Esophagus squamous epithelium (tissue), 5 donors: ENCODE results near the gene C15orf62. TPM values are rescaled to one million over a fixed set of nuclear protein-coding genes. Genes with fewer than 3 reads are reported as not detected.

Experiments
- DNase-seq: peaks from one replicate; lab custom pipeline; 2025; lab: John Stamatoyannopoulos, UW
- H3K27ac ChIP-seq, 4 donors: fragments of 200-600 bp; sonication (generic); one replicate each; pipeline ENCODE4 v1.5.1; 2016 to 2019; ENCODE audit warnings: mild to moderate bottlenecking in 1 of 4
- H3K27me3 ChIP-seq, 4 donors: fragments of 200-600 bp; sonication (generic); 1 replicate in 3 of 4; 2 replicates in 1 of 4; pipeline versions ENCODE4 v1.5.1 to v1.6.0; 2017 to 2021; ENCODE audit warnings: antibody characterized with exemption in 1 of 4
- H3K36me3 ChIP-seq, 3 donors: fragments of 200-600 bp; sonication (generic); one replicate each; pipeline ENCODE4 v1.5.1; 2016 to 2019
- H3K4me1 ChIP-seq, 3 donors: fragments of 200-600 bp; sonication (generic); one replicate each; pipeline ENCODE4 v1.5.1; 2017 to 2019
- H3K4me3 ChIP-seq, 4 donors: fragments of 200-600 bp; sonication (generic); 1 replicate in 3 of 4; 2 replicates in 1 of 4; pipeline ENCODE4 v1.5.1; 2016 to 2019; ENCODE audit warnings: mild to moderate bottlenecking in 2 of 4, moderate library complexity in 1 of 4
- H3K9me3 ChIP-seq, 3 donors: fragments of 200-600 bp; sonication (generic); one replicate each; pipeline ENCODE4 v1.5.1; 2016 to 2019
- POLR2A ChIP-seq, 4 donors: fragments of 450-650 bp; IDR thresholded peaks; one replicate each; pipeline ENCODE4 v1.6.1; 2017; ENCODE audit warnings: antibody characterized with exemption in 4 of 4, mild to moderate bottlenecking in 4 of 4, moderate library complexity in 3 of 4
- WGBS, 2 donors: methylation state at CpG; one replicate each; pipeline ENCODE4 v1.1.5; 2018; 5-methylcytosine and 5-hydroxymethylcytosine counted together
- intact Hi-C: fragments of 100-400 bp; cut with DNase I; formaldehyde crosslinking; loops from one replicate; pipeline ENCODE4 v1.15.0; 2022
- total RNA-seq, 4 donors: library from RNA; depleted of rRNA; stranded (reverse); fragments of >200 nt; gene quantifications; one replicate each; pipeline ENCODE4 v1.1.0, GENCODE V29; 2016
- TF ChIP-seq, protein P1 (sequence below), 6 experiments: fragments of 450-650 bp in 4 of 6; fragments of 200-600 bp in 2 of 6; sonication (generic) in 2 of 6; IDR thresholded peaks; one replicate each; pipeline ENCODE4 v1.5.1; 2016 to 2019; ENCODE audit warnings: antibody characterized with exemption in 6 of 6, mild to moderate bottlenecking in 4 of 6, moderate library complexity in 4 of 6
- donor health status: DM: yes; HTN: yes; CAD: no.

The C15orf62 gene
- total RNA-seq, 4 donors from 2014 or later = 11.3 to 44.3 (median 22.2) TPM

DNA sequence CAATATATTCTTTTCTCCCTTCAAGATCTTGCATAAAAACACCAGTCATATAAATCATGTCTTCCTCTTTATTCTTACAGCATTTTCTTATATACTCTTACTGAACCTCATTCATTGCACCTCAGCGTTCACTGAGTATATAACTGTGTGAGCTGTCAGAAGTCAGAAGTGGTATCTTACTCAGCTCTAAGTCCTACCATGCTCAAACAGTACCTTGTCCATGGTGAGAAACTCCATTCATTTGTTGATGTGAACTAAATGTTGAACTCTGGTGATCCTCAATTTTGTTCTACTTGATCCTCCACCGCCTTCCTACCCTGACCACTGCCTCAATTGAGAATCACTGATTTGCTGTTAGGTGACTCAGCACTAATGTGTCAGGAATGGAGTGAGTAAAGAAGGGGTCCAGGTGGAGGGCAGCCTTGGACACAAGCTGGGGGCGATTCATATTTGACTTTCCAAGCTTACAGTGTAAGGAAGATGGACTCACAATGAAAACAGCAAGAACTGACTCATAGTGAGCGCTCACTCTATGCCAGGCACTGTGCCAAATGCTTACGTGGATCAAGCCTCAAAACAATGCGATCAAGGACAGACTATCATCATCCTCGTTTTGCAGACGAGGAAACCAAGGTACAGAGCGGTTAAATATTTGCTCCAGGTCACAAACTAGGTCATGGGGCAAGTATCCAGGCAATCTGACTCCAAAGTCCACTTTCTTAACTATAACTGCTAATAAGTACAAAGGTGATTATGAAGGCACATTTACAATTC is 23.6 kb downstream of the C15orf62 start:
- H3K36me3 ChIP-seq = peaks cover 0 to 17% (median 0%) of the 10 kb centered on the region in 3 donors
- H3K27me3 ChIP-seq = no peaks in the 10 kb centered on the region
- TF ChIP-seq, protein P1, sequence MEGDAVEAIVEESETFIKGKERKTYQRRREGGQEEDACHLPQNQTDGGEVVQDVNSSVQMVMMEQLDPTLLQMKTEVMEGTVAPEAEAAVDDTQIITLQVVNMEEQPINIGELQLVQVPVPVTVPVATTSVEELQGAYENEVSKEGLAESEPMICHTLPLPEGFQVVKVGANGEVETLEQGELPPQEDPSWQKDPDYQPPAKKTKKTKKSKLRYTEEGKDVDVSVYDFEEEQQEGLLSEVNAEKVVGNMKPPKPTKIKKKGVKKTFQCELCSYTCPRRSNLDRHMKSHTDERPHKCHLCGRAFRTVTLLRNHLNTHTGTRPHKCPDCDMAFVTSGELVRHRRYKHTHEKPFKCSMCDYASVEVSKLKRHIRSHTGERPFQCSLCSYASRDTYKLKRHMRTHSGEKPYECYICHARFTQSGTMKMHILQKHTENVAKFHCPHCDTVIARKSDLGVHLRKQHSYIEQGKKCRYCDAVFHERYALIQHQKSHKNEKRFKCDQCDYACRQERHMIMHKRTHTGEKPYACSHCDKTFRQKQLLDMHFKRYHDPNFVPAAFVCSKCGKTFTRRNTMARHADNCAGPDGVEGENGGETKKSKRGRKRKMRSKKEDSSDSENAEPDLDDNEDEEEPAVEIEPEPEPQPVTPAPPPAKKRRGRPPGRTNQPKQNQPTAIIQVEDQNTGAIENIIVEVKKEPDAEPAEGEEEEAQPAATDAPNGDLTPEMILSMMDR (IDR thresholded peaks at IDR 0.05) = no peak
- TF ChIP-seq POLR2A (IDR thresholded peaks at IDR 0.05) = no peak
- no peak for DNase-seq
- no peak overlapping the region for H3K4me3 ChIP-seq
- peaks cover 26 to 96% (median 29%) of the 10 kb centered on the region in 3 donors for H3K4me1 ChIP-seq
- H3K9me3 ChIP-seq = no peaks in the 10 kb centered on the region
- 36 to 49% methylated on average over 9 of the region's 9 CpGs for WGBS, 2 donors
- intact Hi-C loops = no loop called here
- H3K27ac ChIP-seq = peak overlapping the region; percentile 22 to 67 (median 55)

DNA sequence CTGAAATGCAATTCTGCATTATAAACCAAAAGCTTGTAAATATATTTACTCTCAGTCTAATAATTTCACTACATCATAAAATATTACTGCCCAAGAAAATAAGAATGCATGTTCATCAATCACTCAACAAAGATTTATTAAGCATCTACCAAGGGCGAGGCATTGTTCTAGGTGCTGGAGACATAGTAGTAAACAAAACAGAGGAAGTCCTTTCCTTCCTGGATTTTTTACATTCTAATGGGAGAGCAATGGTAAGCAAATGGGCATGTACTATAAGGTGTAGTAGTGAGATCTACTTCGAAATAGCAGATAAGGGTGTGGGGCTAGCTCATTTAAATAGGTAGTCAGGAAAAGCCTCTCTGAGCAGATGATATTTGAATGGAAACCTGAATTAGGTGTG is 26.3 kb downstream of the C15orf62 start:
- Histone ChIP-seq H3K27ac (peak overlapping the region in 2 of 4 donors; percentile 22 to 50), H3K36me3 (peaks cover 0 to 23% (median 0%) of the 10 kb centered on the region in 3 donors), H3K9me3 (no peaks in the 10 kb centered on the region), H3K4me1 (peaks cover 15 to 84% (median 17%) of the 10 kb centered on the region in 3 donors), H3K27me3 (no peaks in the 10 kb centered on the region), H3K4me3 (no peak overlapping the region)
- intact Hi-C loops = no loop called here
- no peak for DNase-seq
- 71 to 84% methylated on average over 2 of the region's 2 CpGs for WGBS, 2 donors
- TF ChIP-seq, protein P1 (IDR thresholded peaks at IDR 0.05) = no peak
- no peak for TF ChIP-seq POLR2A (IDR thresholded peaks at IDR 0.05)

DNA sequence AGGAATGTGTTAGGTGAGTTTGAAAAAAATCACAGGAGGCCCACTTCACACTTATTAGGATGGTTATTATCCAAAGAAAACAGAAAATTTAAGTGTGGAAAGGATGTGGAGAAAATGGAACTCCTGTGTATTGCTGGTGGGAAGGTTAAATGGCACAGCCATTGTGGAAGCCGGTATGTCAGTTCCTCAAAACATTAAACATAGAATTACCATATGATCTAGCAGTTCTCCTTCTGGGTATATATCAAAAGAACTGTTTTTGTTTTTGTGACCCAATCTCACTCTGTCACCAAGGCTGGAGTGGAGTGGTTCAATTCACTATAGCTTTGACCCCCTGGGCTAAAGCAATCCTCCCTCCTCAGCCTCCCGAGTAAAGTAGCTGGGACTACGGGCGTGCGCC is 26.7 kb downstream of the C15orf62 start:
- Histone ChIP-seq H3K4me3 (no peak overlapping the region), H3K27me3 (no peaks in the 10 kb centered on the region), H3K4me1 (peaks cover 15 to 85% (median 17%) of the 10 kb centered on the region in 3 donors), H3K36me3 (peaks cover 0 to 23% (median 0%) of the 10 kb centered on the region in 3 donors), H3K27ac (peak overlapping the region in 2 of 4 donors; percentile 22 to 50), H3K9me3 (no peaks in the 10 kb centered on the region)
- TF ChIP-seq POLR2A (IDR thresholded peaks at IDR 0.05) = no peak
- TF ChIP-seq, protein P1 (IDR thresholded peaks at IDR 0.05) = no peak
- intact Hi-C loops = no loop called here
- 90 to 93% methylated on average over 5 of the region's 5 CpGs for whole genome bisulfite sequencing, 2 donors
- DNase-seq = no peak

DNA sequence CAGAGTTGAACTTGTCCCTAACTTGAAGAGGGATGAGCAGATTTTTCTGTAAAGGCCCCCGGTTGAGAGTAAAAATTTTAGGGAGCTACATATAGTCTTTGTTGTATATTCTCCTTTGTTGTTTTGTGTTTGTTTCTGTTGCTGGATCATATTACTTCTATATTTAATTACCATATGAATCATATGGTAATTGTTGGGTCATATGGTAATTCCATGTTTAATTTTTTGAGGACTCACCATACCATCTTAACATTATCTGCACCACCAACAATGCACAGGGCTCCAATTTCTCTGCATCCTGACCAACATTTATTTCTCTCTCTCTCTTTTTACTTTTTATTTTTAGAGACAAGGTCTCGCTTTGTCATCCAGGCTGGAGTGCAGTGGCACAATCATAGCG is 29.7 kb downstream of the C15orf62 start:
- 94 to 98% methylated on average over 3 of the region's 3 CpGs for WGBS, 2 donors
- DNase-seq = no peak
- peaks cover 9 to 78% (median 9%) of the 10 kb centered on the region in 3 donors for H3K4me1 ChIP-seq
- no peaks in the 10 kb centered on the region for H3K9me3 ChIP-seq
- H3K4me3 ChIP-seq = no peak overlapping the region
- H3K36me3 ChIP-seq = peaks cover 0 to 18% (median 0%) of the 10 kb centered on the region in 3 donors
- no peaks in the 10 kb centered on the region for H3K27me3 ChIP-seq
- H3K27ac ChIP-seq = peak overlapping the region in 2 of 4 donors; percentile 10 to 80
- intact Hi-C loops = no loop called here
- TF ChIP-seq, protein P1 (IDR thresholded peaks at IDR 0.05) = no peak
- TF ChIP-seq POLR2A (IDR thresholded peaks at IDR 0.05) = no peak

DNA sequence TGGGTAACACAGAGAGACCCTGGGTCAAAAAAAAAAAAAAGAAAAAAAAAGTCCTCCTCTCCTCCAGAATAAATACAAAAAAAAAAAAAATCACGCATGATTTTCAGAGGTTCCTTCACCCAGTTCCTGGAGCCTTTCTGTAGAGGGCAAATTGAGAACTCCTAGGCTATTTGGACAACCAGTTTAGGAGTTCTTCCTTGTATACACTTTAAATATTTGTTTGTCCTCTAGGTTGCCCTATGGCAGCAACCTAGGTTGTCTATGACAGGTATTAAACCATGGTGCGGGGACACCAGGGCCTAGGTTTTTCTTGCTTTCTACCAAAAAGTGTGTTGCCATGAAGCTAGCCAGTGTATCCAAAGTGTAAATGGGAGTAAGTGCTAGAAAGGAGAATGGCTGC is 33.3 kb downstream of the C15orf62 start:
- no peaks in the 10 kb centered on the region for H3K27me3 ChIP-seq
- WGBS, 2 donors = 77 to 100% methylated on average over 1 to 2 of the region's 2 CpGs
- no peak overlapping the region for H3K27ac ChIP-seq
- H3K4me3 ChIP-seq = no peak overlapping the region
- H3K36me3 ChIP-seq = peaks cover 0 to 18% (median 0%) of the 10 kb centered on the region in 3 donors
- H3K4me1 ChIP-seq = peaks cover 12 to 67% (median 14%) of the 10 kb centered on the region in 3 donors
- no peak for DNase-seq
- TF ChIP-seq, protein P1 (IDR thresholded peaks at IDR 0.05) = no peak
- no peak for TF ChIP-seq POLR2A (IDR thresholded peaks at IDR 0.05)
- intact Hi-C loops = no loop called here
- H3K9me3 ChIP-seq = no peaks in the 10 kb centered on the region
